H1 (cell line): ENCODE measurements around the gene TNN. TPM values are rescaled to one million over a fixed set of nuclear protein-coding genes. Genes with fewer than 3 reads are reported as not detected.
A peak's percentile ranks its signal among the peaks of the same experiment; 100 is the strongest.

Experiments used
- CTCF ChIA-PET: fragments of 300-600 bp; sonication (Branson Sonifier 250); formaldehyde crosslinking; loops from one replicate; lab custom pipeline; 2021; ENCODE audit not compliant: partially characterized antibody; lab: Charles Lee
- POLR2A ChIA-PET: fragments of 300-600 bp; sonication (Branson Sonifier 250); formaldehyde crosslinking; loops from one replicate; lab custom pipeline; 2021; ENCODE audit warnings: inconsistent platforms; ENCODE audit not compliant: partially characterized antibody; lab: Charles Lee
- DNase-seq, 2 experiments: peaks; one replicate each; pipeline versions ENCODE4 v3.0.0 to v3.0.0-alpha.2; 2010 to 2022; ENCODE audit warnings: low spot score in 2 of 2, low read depth in 1 of 2, mixed read lengths in 1 of 2
- FAIRE-seq: peaks from 2 replicates; lab custom pipeline; 2011; peaks lifted over from hg19 to GRCh38; lab: Jason Lieb, UNC
- H2AFZ ChIP-seq: 2 replicates; pipeline ENCODE4 v1.8.1; 2012; ENCODE audit warnings: low read length, inconsistent platforms
- H2AK5ac ChIP-seq: 2 replicates; pipeline ENCODE4 v1.6.1; 2013; ENCODE audit warnings: low read depth, low read length
- H2BK120ac ChIP-seq: replicated peaks from 2 replicates; pipeline ENCODE3; 2013; ENCODE audit warnings: low read depth, low read length, inconsistent platforms
- H2BK12ac ChIP-seq: 2 replicates; pipeline ENCODE4 v1.6.1; 2013; ENCODE audit warnings: low read depth, low read length
- H2BK15ac ChIP-seq: 2 replicates; pipeline ENCODE4 v1.6.1; 2013; ENCODE audit warnings: low read length
- H2BK20ac ChIP-seq: 2 replicates; pipeline ENCODE4 v1.6.1; 2013; ENCODE audit warnings: low read length
- H2BK5ac ChIP-seq: 2 replicates; pipeline ENCODE4 v1.6.1; 2013; ENCODE audit warnings: low read depth, low read length
- H3K14ac ChIP-seq: 2 replicates; pipeline ENCODE4 v1.6.1; 2013; ENCODE audit warnings: inconsistent platforms; ENCODE audit not compliant: insufficient read length
- H3K18ac ChIP-seq: 2 replicates; pipeline ENCODE4 v1.6.1; 2013; ENCODE audit warnings: low read length; ENCODE audit errors: extremely low read depth
- H3K23ac ChIP-seq: 2 replicates; pipeline ENCODE4 v1.6.1; 2013; ENCODE audit warnings: inconsistent platforms; ENCODE audit not compliant: insufficient read length
- H3K23me2 ChIP-seq: 2 replicates; pipeline ENCODE4 v1.6.1; 2013; ENCODE audit warnings: low read depth, low read length
- H3K27ac ChIP-seq: 2 replicates; pipeline ENCODE4 v1.6.1; 2011; ENCODE audit warnings: low read depth, low read length, inconsistent platforms
- H3K27me3 ChIP-seq, 4 experiments: replicated peaks in 1 of 4; 1 replicate in 1 of 4; 2 replicates in 3 of 4; pipeline versions ENCODE4 v1.6.1 to v1.8.1; 2011 to 2013; ENCODE audit warnings: low read length in 3 of 4, mild to moderate bottlenecking in 3 of 4, inconsistent platforms in 2 of 4, mixed read lengths in 2 of 4, moderate library complexity in 1 of 4; ENCODE audit not compliant: control insufficient read depth in 3 of 4, insufficient read depth in 3 of 4; ENCODE audit errors: extremely low read depth in 1 of 4
- H3K36me3 ChIP-seq, 4 experiments: 2 replicates each; pipeline versions ENCODE4 v1.6.1 to v1.8.1; 2011 to 2013; ENCODE audit warnings: mild to moderate bottlenecking in 4 of 4, low read length in 3 of 4, moderate library complexity in 2 of 4, control low read depth in 1 of 4, inconsistent platforms in 1 of 4; ENCODE audit not compliant: insufficient read depth in 4 of 4, control insufficient read depth in 2 of 4
- H3K4ac ChIP-seq: replicated peaks from 2 replicates; pipeline ENCODE3; 2013; ENCODE audit warnings: low read length, low read depth, mixed read lengths, inconsistent platforms; ENCODE audit not compliant: insufficient read length
- H3K4me1 ChIP-seq, 4 experiments: replicated peaks in 1 of 4; 1 replicate in 1 of 4; 2 replicates in 3 of 4; pipeline versions ENCODE4 v1.6.1 to v1.8.1; 2011 to 2013; ENCODE audit warnings: low read length in 3 of 4, inconsistent platforms in 2 of 4, mixed read lengths in 1 of 4; ENCODE audit not compliant: insufficient read depth in 4 of 4, control insufficient read depth in 3 of 4
- H3K4me2 ChIP-seq, 2 experiments: 2 replicates each; pipeline versions ENCODE4 v1.6.1 to v1.8.1; 2011 to 2013; ENCODE audit warnings: low read depth in 2 of 2, low read length in 2 of 2, control low read depth in 1 of 2, inconsistent platforms in 1 of 2, mild to moderate bottlenecking in 1 of 2; ENCODE audit not compliant: insufficient read depth in 1 of 2
- H3K4me3 ChIP-seq, 4 experiments: fragments of 200-600, 300-600 bp in 1 of 4; sonication (generic), shearing (Covaris generic), sonication (Bioruptor Twin) in 1 of 4; 2 replicates each; pipeline versions ENCODE4 v1.5.1 to v1.8.1; 2011 to 2016; ENCODE audit warnings: low read length in 4 of 4, low read depth in 3 of 4, control low read depth in 2 of 4, inconsistent platforms in 2 of 4, mild to moderate bottlenecking in 2 of 4, mixed read lengths in 1 of 4, moderate library complexity in 1 of 4; ENCODE audit not compliant: insufficient read depth in 2 of 4; ENCODE audit errors: extremely low read depth in 1 of 4
- H3K56ac ChIP-seq: replicated peaks from 2 replicates; pipeline ENCODE3; 2013; ENCODE audit warnings: low read depth, mild to moderate bottlenecking, mixed read lengths, low read length, inconsistent platforms; ENCODE audit not compliant: insufficient read length
- H3K79me1 ChIP-seq: 2 replicates; pipeline ENCODE4 v1.6.1; 2013; ENCODE audit warnings: low read depth, low read length, control low read depth
- H3K79me2 ChIP-seq, 2 experiments: 2 replicates each; pipeline versions ENCODE4 v1.6.1 to v1.8.1; 2012 to 2013; ENCODE audit warnings: low read length in 2 of 2, mild to moderate bottlenecking in 2 of 2, inconsistent platforms in 1 of 2; ENCODE audit not compliant: insufficient read depth in 2 of 2, control insufficient read depth in 1 of 2
- H3K9ac ChIP-seq, 4 experiments: replicated peaks in 1 of 4; 1 replicate in 1 of 4; 2 replicates in 3 of 4; pipeline versions ENCODE4 v1.6.1 to v1.8.1; 2011 to 2013; ENCODE audit warnings: low read depth in 3 of 4, low read length in 3 of 4, control low read depth in 2 of 4, mild to moderate bottlenecking in 2 of 4, moderate library complexity in 2 of 4, inconsistent platforms in 1 of 4; ENCODE audit errors: extremely low read depth in 1 of 4
- H3K9me3 ChIP-seq, 2 experiments: 2 replicates each; pipeline versions ENCODE4 v1.6.1 to v1.8.1; 2012 to 2013; ENCODE audit warnings: mild to moderate bottlenecking in 2 of 2, moderate library complexity in 2 of 2, control low read depth in 1 of 2, inconsistent platforms in 1 of 2, low read depth in 1 of 2, low read length in 1 of 2, mixed read lengths in 1 of 2; ENCODE audit not compliant: insufficient read depth in 2 of 2
- H4K20me1 ChIP-seq, 2 experiments: replicated peaks in 1 of 2; 2 replicates each; pipeline versions ENCODE3 to v1.8.1; 2011 to 2013; ENCODE audit warnings: inconsistent platforms in 2 of 2, low read length in 2 of 2, mild to moderate bottlenecking in 1 of 2; ENCODE audit not compliant: insufficient read depth in 2 of 2, control insufficient read depth in 1 of 2
- H4K5ac ChIP-seq: 2 replicates; pipeline ENCODE4 v1.6.1; 2013; ENCODE audit warnings: low read length, low read depth, mixed read lengths, inconsistent platforms; ENCODE audit not compliant: insufficient read length
- H4K8ac ChIP-seq: 2 replicates; pipeline ENCODE4 v1.8.0; 2013; ENCODE audit warnings: mild to moderate bottlenecking, moderate library complexity, low read length, inconsistent platforms; ENCODE audit not compliant: insufficient read depth; ENCODE audit errors: extremely low read depth
- H4K91ac ChIP-seq: replicated peaks from 2 replicates; pipeline ENCODE3; 2013; ENCODE audit warnings: low read length, mixed read lengths, inconsistent platforms; ENCODE audit not compliant: insufficient read length
- BRCA1 ChIP-seq: IDR thresholded peaks from 2 replicates; pipeline ENCODE4 v1.6.1; 2012; ENCODE audit warnings: low read depth, low read length, improper control_type of control experiment
- CREB1 ChIP-seq: IDR thresholded peaks from 2 replicates; pipeline ENCODE4 v1.6.1; 2012; ENCODE audit warnings: inconsistent platforms
- CTCF ChIP-seq, 3 experiments: IDR thresholded peaks; 1 replicate in 2 of 3; 2 replicates in 1 of 3; pipeline versions ENCODE4 v1.5.1 to v1.6.1; 2011; ENCODE audit warnings: low read length in 3 of 3, mild to moderate bottlenecking in 3 of 3, inconsistent platforms in 2 of 3, low read depth in 1 of 3, moderate library complexity in 1 of 3; ENCODE audit not compliant: insufficient read depth in 1 of 3; ENCODE audit errors: control extremely low read depth in 1 of 3
- FOSL1 ChIP-seq: IDR thresholded peaks from 2 replicates; pipeline ENCODE4 v1.6.1; 2011; ENCODE audit warnings: mild to moderate bottlenecking, low read depth, low read length, moderate library complexity; ENCODE audit not compliant: insufficient read depth
- POLR2AphosphoS5 ChIP-seq: IDR thresholded peaks from 2 replicates; pipeline ENCODE4 v1.6.1; 2011; ENCODE audit warnings: low read depth, low read length
- RAD21 ChIP-seq, 2 experiments: IDR thresholded peaks in 1 of 2; conservative IDR thresholded peaks in 1 of 2; 2 replicates each; pipeline ENCODE4 v1.6.1; 2011; ENCODE audit warnings: low read depth in 2 of 2, low read length in 2 of 2, improper control_type of control experiment in 1 of 2, inconsistent platforms in 1 of 2, mild to moderate bottlenecking in 1 of 2, moderate library complexity in 1 of 2
- RNF2 ChIP-seq: fragments of 200-900, 300-1000 bp; sonication (generic); IDR thresholded peaks from 2 replicates; pipeline ENCODE4 v1.7.1; 2016; ENCODE audit warnings: borderline replicate concordance, low read depth, mild to moderate bottlenecking, antibody characterized with exemption, low read length; ENCODE audit not compliant: poor library complexity, severe bottlenecking; ENCODE audit errors: missing control alignments
- SUZ12 ChIP-seq: fragments of 200-600 bp; sonication (generic); IDR thresholded peaks from 2 replicates; pipeline ENCODE4 v1.6.1; 2012; ENCODE audit warnings: mild to moderate bottlenecking, inconsistent platforms, low read length, moderate library complexity, mixed read lengths
- TAF1 ChIP-seq: IDR thresholded peaks from 2 replicates; pipeline ENCODE4 v1.6.1; 2011; ENCODE audit warnings: mild to moderate bottlenecking, low read depth, low read length
- TCF12 ChIP-seq: IDR thresholded peaks from 2 replicates; pipeline ENCODE4 v1.6.1; 2011; ENCODE audit warnings: low read depth, mild to moderate bottlenecking, low read length
- WGBS, 2 experiments: shearing (Covaris generic) in 1 of 2; methylation state at CpG; one replicate each; pipeline versions ENCODE4 v1.1.6 to v1.1.7; 2013 to 2015; ENCODE audit warnings: low lambda C conversion rate in 2 of 2, mixed read lengths in 2 of 2, inconsistent platforms in 1 of 2, low coverage in 1 of 2, missing lambda C conversion rate in 1 of 2; ENCODE audit not compliant: insufficient replicate concordance in 2 of 2, insufficient coverage in 1 of 2, insufficient read length in 1 of 2; ENCODE audit errors: extremely low coverage in 1 of 2, missing lambda C conversion rate in 1 of 2; 5-methylcytosine and 5-hydroxymethylcytosine counted together
- polyA plus RNA-seq, 7 experiments: library from polyadenylated mRNA; depleted of rRNA in 3 of 7; stranded (reverse) in 5 of 7; unstranded in 2 of 7; fragments of >200 nt in 5 of 7; fragments of 200-250 nt in 2 of 7; gene quantifications; 1 replicate in 5 of 7; 2 replicates in 1 of 7; 4 replicates in 1 of 7; pipeline versions ENCODE4 v1.2.1 to v1.2.3, GENCODE V29; 2011 to 2013; ENCODE audit warnings: missing spikeins in 2 of 7, mixed read lengths in 2 of 7
- total RNA-seq: library from RNA; stranded (reverse); fragmentation: NEBNext Ultra II Directional; extraction: Animal tissue kit (Norgen Biotek cat#: 25700); gene quantifications from 2 replicates; pipeline ENCODE4 v1.2.1, GENCODE V29; 2021

TNN gene
- total and polyA plus RNA-seq, 2 of the 8 experiments (the other 6 are each of a cell fraction or from before 2014, with no cell fraction given): 0.21 to 0.30 TPM

GRCh38 chr1:175128523-175128922 lies 60.9 kb downstream of the TNN start:
- ChIA-PET POLR2A (no interaction called here), CTCF (interaction anchor here (0.6 to 9.3 kb wide), 8 partner anchors 9 to 97 kb away, joined by 3 to 88 read pairs (median 6); no protein-coding TSS in a partner anchor)
- Histone ChIP-seq H3K56ac (no peak overlapping the region), H3K4me1 (peaks cover 0 to 26% (median 17%) of the 10 kb centered on the region in 4 experiments; a peak in 4 of 7 replicates), H3K18ac (no peak overlapping the region), H2AFZ (0 out of 2 replicates have a peak overlapping the region, but pooled peaks have one; percentile 43), H3K27ac (no peak overlapping the region), H3K9ac (no peak overlapping the region), H3K9me3 (no peaks in the 10 kb centered on the region), H3K4me2 (no peak overlapping the region), H3K4me3 (no peak overlapping the region), H2BK12ac (peak overlapping the region; percentile 23), H3K23ac (no peak overlapping the region), H4K91ac (no peak overlapping the region), H2BK15ac (no peak overlapping the region), H4K8ac (no peak overlapping the region; the same call in 1 of the 2 replicates), H2AK5ac (no peak overlapping the region), H3K36me3 (no peaks in the 10 kb centered on the region), H2BK5ac (no peak overlapping the region), H3K23me2 (peaks cover 2% of the 10 kb centered on the region), H4K5ac (no peak overlapping the region), H2BK120ac (peak overlapping the region; percentile 43), H3K14ac (no peak overlapping the region), H3K27me3 (no peaks in the 10 kb centered on the region), H4K20me1 (no peaks in the 10 kb centered on the region), H3K79me1 (no peaks in the 10 kb centered on the region), H3K79me2 (no peaks in the 10 kb centered on the region), H2BK20ac (no peak overlapping the region; the same call in 1 of the 2 replicates), H3K4ac (no peak overlapping the region)
- DNase-seq: no peak
- WGBS, 2 experiments: 86% methylated on average over 9 of the region's 9 CpGs; no CpG with 5 or more reads in 1 of the 2 experiments
- no peak for FAIRE-seq
- TF ChIP-seq POLR2AphosphoS5 (no peak), RNF2 (no peak), RAD21 (IDR thresholded peaks at IDR 0.05 in 1 of 2, conservative IDR thresholded peaks at IDR 0.05 in 1 of 2; ENCODE audit: low read depth in 2 of 2, low read length in 2 of 2) (no peak), TAF1 (no peak), SUZ12 (no peak), CREB1 (no peak), FOSL1 (no peak), BRCA1 (no peak), TCF12 (no peak), CTCF (IDR thresholded peaks at IDR 0.05; ENCODE audit: control extremely low read depth in 1 of 3, insufficient read depth in 1 of 3, low read depth in 1 of 3, low read length in 3 of 3) (no peak)
